Stimulated activated CD8-positive, alpha-beta memory T cell treated with anti-CD3 and anti-CD28 coated beads, Interleukin-15, amount 100 ng/mL, for 1 hour (primary cell): Measurements from ENCODE around the gene ATOSB.

ENCODE experiments used
- DNase-seq: peaks from one replicate; pipeline ENCODE4 v3.0.0-alpha.2; 2020; ENCODE audit warnings: low read depth

Gene ATOSB

GRCh38 chr9:35114113-35114839 lies 1.4 kb downstream of the ATOSB start:
- peak; percentile 40 for DNase-seq

- DNase-seq, result no peak
Observed at GRCh38 chr9:35112257-35113020, 3.2 kb downstream of the ATOSB start.

GRCh38 chr9:35111001-35111933 lies 4.4 kb downstream of the ATOSB start:
- DNase-seq, result peak; percentile 91

- no peak for DNase-seq
Observed at GRCh38 chr9:35110327-35110761, 5.3 kb downstream of the ATOSB start.

GRCh38 chr9:35108946-35109575 lies 6.6 kb downstream of the ATOSB start:
- no peak for DNase-seq

GRCh38 chr9:35108461-35108860 lies 7.2 kb downstream of the ATOSB start:
- no peak for DNase-seq

GRCh38 chr9:35107297-35108290 lies 8.1 kb downstream of the ATOSB start:
- no peak for DNase-seq

- DNase-seq, result no peak
Observed at GRCh38 chr9:35106343-35106730, 9.3 kb downstream of the ATOSB start.

GRCh38 chr9:35105571-35106342 lies 9.9 kb downstream of the ATOSB start:
- DNase-seq, result no peak

GRCh38 chr9:35105126-35105525 lies 10.5 kb downstream of the ATOSB start:
- no peak for DNase-seq

- no peak for DNase-seq
Observed at GRCh38 chr9:35104586-35104985, 11.1 kb downstream of the ATOSB start.

GRCh38 chr9:35103660-35104191 lies 11.9 kb downstream of the ATOSB start:
- no peak for DNase-seq

- DNase-seq, result peak; percentile 86
Observed at GRCh38 chr9:35102769-35103659, 12.6 kb downstream of the ATOSB start, which contains the start of gene STOML2. Gene STOML2 (minus strand): TSS chr9:35103131. CDS start chr9:35103094, 37 bp downstream.

GRCh38 chr9:35102465-35102768 lies 13.2 kb downstream of the ATOSB start:
- DNase-seq, result no peak

GRCh38 chr9:35097573-35097972 lies 18.1 kb downstream of the ATOSB start:
- DNase-seq, result no peak

GRCh38 chr9:35096035-35096849 lies 19.4 kb downstream of the ATOSB start, which contains the start of gene PIGO:
Gene PIGO (minus strand): TSS chr9:35096591. CDS start chr9:35095565, 1,026 bp downstream.
- peak; percentile 71 for DNase-seq

- DNase-seq, result no peak
Observed at GRCh38 chr9:35091536-35091935, 24.1 kb downstream of the ATOSB start.

GRCh38 chr9:35089434-35089833 lies 26.2 kb downstream of the ATOSB start:
- DNase-seq, result no peak
